BJ (cell line): ENCODE results near the gene CHSY1. TPM values are rescaled to one million over a fixed set of nuclear protein-coding genes. Genes with fewer than 3 reads are reported as not detected.

Experiments used
- CTCF ChIA-PET: fragments of 350-600 bp; formaldehyde crosslinking; extraction: SDS; loops from one replicate; lab custom pipeline; 2021; ENCODE audit warnings: antibody characterized with exemption, inconsistent platforms; lab: Yijun Ruan, JAX
- POLR2A ChIA-PET: fragments of 300-600 bp; sonication (Branson Sonifier 250); formaldehyde crosslinking; extraction: SDS; loops from one replicate; lab custom pipeline; 2021; ENCODE audit warnings: antibody characterized with exemption; lab: Charles Lee
- DNase-seq: peaks from one replicate; pipeline ENCODE4 v3.0.0-alpha.2; 2011; ENCODE audit warnings: low read depth
- H3K27me3 ChIP-seq: 2 replicates; pipeline ENCODE4 v1.6.0; 2011; ENCODE audit warnings: low read length; ENCODE audit not compliant: control insufficient read depth, insufficient read depth
- H3K36me3 ChIP-seq: 2 replicates; pipeline ENCODE4 v1.5.1; 2011; ENCODE audit warnings: low read length; ENCODE audit not compliant: control insufficient read depth, insufficient read depth
- H3K4me3 ChIP-seq: 2 replicates; pipeline ENCODE4 v1.5.1; 2011; ENCODE audit warnings: low read depth, mild to moderate bottlenecking, control low read depth, low read length
- polyA plus RNA-seq: library from polyadenylated mRNA; depleted of rRNA; stranded (reverse); fragments of >200 nt; gene quantifications from 2 replicates; pipeline ENCODE4 v1.2.3, GENCODE V29; 2011
- TF ChIP-seq, protein P1 (sequence below): IDR thresholded peaks from 2 replicates; pipeline ENCODE4 v1.5.1; 2011; ENCODE audit warnings: low read depth, mild to moderate bottlenecking, control low read depth, inconsistent platforms, low read length, moderate library complexity; ENCODE audit not compliant: insufficient read depth

CHSY1 gene
- polyA plus RNA-seq, 1 experiment: 17.7 TPM

DNA sequence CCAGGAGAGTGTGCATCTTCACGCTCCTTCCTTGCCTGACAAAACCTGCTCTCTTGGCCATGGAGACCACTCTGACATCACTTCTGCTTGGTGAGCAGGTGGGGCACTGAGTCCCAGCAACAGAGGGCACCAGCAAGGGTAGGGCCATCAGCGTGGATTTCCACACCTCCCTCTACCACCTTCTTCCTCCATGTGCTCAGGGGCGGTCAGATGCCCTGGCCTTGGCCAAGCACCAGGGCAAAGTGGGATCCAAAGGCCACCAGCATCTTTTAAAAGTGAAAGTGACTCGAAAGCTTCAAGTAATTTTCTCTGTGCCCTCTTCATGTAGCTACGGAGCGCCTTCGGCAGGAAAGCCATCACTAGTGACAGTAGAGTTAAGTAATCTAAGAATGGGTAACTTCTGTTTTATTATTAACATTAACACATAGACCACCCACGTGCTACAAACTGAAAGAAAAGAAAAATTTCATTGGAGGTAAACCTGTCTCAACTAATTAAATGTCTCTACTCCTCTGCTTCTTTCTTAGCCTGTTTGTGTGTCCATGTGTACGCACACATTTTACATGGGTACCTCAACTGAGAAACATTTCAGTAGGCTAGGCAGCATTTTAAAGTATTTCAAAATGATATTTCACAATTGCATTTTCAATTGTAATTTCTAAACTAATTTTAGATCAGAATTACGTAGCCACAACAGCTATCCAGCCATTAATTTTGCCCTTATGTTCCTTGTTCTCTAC lies 57.9 kb downstream of the CHSY1 start:
- DNase-seq: no peak
- TF ChIP-seq, protein P1, sequence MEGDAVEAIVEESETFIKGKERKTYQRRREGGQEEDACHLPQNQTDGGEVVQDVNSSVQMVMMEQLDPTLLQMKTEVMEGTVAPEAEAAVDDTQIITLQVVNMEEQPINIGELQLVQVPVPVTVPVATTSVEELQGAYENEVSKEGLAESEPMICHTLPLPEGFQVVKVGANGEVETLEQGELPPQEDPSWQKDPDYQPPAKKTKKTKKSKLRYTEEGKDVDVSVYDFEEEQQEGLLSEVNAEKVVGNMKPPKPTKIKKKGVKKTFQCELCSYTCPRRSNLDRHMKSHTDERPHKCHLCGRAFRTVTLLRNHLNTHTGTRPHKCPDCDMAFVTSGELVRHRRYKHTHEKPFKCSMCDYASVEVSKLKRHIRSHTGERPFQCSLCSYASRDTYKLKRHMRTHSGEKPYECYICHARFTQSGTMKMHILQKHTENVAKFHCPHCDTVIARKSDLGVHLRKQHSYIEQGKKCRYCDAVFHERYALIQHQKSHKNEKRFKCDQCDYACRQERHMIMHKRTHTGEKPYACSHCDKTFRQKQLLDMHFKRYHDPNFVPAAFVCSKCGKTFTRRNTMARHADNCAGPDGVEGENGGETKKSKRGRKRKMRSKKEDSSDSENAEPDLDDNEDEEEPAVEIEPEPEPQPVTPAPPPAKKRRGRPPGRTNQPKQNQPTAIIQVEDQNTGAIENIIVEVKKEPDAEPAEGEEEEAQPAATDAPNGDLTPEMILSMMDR: no peak
- H3K27me3 ChIP-seq: no peaks in the 10 kb centered on the region
- POLR2A ChIA-PET: interaction anchor here (0.6 kb wide), 1 partner anchor 29 kb away, joined by 3 read pairs; no protein-coding TSS in a partner anchor
- H3K4me3 ChIP-seq: no peak overlapping the region
- H3K36me3 ChIP-seq: no peaks in the 10 kb centered on the region; the same call in 1 of the 2 replicates
- CTCF ChIA-PET: interaction anchor here (1.2 kb wide), 1 partner anchor 72 kb away, joined by 3 read pairs; no protein-coding TSS in a partner anchor

DNA sequence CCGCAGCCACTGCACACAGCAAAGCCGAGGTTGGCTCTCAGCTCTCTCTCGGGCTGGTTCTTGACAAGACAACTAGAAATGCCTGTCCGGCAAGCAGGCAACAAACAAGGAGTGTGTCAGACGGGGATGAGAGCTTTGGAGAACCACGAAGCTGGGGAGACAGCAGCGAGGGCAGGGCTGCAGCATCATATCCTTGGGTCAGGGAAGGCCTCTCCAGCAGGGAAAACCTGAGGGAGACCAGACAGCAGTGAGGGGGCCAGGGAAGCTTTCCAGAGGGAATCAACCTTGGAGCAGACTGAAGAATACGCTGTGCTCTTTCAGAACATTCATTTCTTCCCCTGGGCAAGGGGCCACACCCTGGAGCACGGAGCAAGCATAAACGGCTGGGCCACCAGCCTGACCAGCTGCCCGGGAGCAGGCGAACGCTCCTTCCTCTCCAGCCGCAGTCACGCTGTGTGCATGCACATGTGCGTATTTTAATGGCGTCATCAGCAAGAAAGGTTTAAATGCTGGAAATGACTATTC lies 58.7 kb downstream of the CHSY1 start:
- no peaks in the 10 kb centered on the region; the same call in 1 of the 2 replicates for H3K36me3 ChIP-seq
- CTCF ChIA-PET: interaction anchor here (0.6 kb wide), 2 partner anchors 36 to 63 kb away, joined by 3 to 6 read pairs; no protein-coding TSS in a partner anchor
- no peak for DNase-seq
- H3K4me3 ChIP-seq: no peak overlapping the region; the same call in 1 of the 2 replicates
- POLR2A ChIA-PET: no interaction called here
- TF ChIP-seq, protein P1: no peak
- no peaks in the 10 kb centered on the region for H3K27me3 ChIP-seq

DNA sequence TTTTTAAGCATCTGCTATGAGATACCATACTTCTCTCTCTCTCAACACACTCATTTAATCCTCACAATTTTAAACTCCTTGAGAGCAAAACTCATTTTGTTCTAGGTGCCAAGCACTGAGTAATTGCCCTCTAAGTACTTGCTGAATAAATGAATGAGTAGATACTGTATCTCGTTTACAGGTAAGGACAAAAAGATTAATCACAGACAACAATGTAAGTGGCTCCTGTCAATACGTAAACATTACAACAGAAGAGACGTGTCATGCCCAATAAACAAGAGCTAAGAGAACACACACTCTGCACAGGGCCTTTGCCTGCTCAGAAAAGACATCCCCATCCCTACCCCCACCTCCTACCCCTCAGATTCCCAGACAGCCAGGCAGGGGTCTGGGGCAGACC lies 59.8 kb downstream of the CHSY1 start:
- POLR2A ChIA-PET: no interaction called here
- TF ChIP-seq, protein P1: no peak
- Histone ChIP-seq H3K36me3 (no peaks in the 10 kb centered on the region; the same call in 1 of the 2 replicates), H3K27me3 (no peaks in the 10 kb centered on the region), H3K4me3 (no peak overlapping the region)
- CTCF ChIA-PET: no interaction called here
- DNase-seq: no peak

DNA sequence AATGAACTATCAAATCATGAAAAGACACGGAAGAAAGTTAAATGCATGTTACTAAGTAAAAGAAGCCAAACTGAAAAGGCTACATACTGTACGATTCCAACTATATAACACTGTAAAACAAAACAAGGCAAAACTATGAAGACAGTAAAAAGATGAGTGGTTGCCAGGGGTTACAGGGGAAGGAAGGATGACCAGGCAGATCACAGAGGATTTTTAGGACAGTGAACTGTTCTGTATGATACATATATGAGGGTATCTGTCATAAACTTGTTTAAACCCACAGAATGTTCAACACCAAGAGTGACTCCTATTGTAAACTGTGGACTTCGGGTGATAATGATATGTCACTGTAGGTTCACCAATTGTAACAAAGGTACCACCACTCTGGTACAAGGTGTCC lies 60.6 kb downstream of the CHSY1 start:
- no peak for DNase-seq
- Histone ChIP-seq H3K4me3 (no peak overlapping the region), H3K27me3 (no peaks in the 10 kb centered on the region), H3K36me3 (no peaks in the 10 kb centered on the region; the same call in 1 of the 2 replicates)
- CTCF ChIA-PET: no interaction called here
- POLR2A ChIA-PET: interaction anchor here (0.6 kb wide), 1 partner anchor 27 kb away, joined by 9 read pairs; no protein-coding TSS in a partner anchor
- TF ChIP-seq, protein P1: no peak

DNA sequence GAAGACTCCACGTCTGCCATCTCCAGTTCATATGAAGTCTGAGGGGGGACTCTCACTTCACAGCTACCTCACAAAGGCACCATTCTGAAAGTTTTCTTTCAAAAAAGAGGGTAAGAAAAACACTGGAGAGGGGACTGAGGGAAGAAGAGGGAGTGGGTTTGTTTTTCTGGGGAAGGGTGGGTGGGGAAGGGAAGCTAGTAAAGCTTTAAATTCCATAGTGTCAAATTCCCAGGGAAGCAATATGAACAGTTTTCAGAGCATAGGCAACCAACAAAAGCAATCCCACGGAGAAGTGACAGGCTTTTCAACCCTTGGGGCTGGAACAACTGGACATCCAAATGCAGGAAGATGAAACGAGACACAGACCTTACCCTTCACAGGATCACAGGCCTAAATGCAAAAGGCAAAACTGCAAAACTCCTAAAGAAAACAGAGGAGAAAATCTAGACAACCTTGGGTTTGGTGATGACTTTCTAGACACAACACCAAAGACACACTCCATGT lies 61.7 kb downstream of the CHSY1 start:
- POLR2A ChIA-PET: no interaction called here

More for the DNA sequence above, 61.7 kb downstream of the CHSY1 start:
- no peaks in the 10 kb centered on the region; the same call in 1 of the 2 replicates for H3K36me3 ChIP-seq
- TF ChIP-seq, protein P1: no peak
- CTCF ChIA-PET: interaction anchor here (1.4 kb wide), 1 partner anchor 69 kb away, joined by 3 read pairs; no protein-coding TSS in a partner anchor
- H3K27me3 ChIP-seq: no peaks in the 10 kb centered on the region
- no peak overlapping the region for H3K4me3 ChIP-seq
- no peak for DNase-seq
